ENCODE data around the gene CRACR2A. TPM values are rescaled to one million over a fixed set of nuclear protein-coding genes. Genes with fewer than 3 reads are reported as not detected.

CRACR2A gene
- total and polyA plus RNA-seq, 10 of the 15 experiments (the other 5 are each of a cell fraction or from before 2014, with no cell fraction given), result 2.1 to 18.0 (median 13.2) TPM

DNA sequence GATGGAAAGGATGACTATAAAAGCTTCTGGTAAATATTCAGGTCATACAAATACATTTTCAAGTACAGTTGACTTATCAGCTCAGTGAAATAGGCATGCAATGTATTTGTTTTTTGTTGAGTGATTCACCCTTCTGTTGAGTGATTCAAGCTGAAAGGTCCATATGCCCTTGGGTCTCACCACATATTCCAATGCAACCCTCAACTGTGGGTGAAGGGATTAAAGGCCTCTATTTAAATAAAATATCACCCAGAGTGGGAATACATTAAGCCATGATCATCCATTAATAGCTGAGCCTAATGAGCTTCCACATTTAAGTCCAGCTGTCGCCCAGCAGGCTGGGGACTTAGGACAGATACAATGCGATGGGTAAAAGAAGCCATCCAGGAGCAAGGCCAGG lies 120.2 kb downstream of the CRACR2A start:
- ChIA-PET POLR2A (no interaction called here), RAD21 (ENCODE audit: unreplicated experiment) (no interaction called here), SMC1A (ENCODE audit: uncharacterized antibody, unreplicated experiment) (interaction anchor here (0.8 kb wide), 1 partner anchor 10 kb away, joined by 3 read pairs; no protein-coding TSS in a partner anchor), CTCF (no interaction called here)
- FAIRE-seq (no peak), ATAC-seq (no peak), DNase-seq (ENCODE audit: low read depth, low spot score) (no peak)
- intact Hi-C loops (cut with micrococcal nuclease; ENCODE audit: unreplicated experiment) (no loop called here), in situ Hi-C loops (cut with MboI) (no loop called here)
- H3K9me3 ChIP-seq (replicated peaks; ENCODE audit: control insufficient read depth, insufficient read depth, low read length), result no peaks in the 10 kb centered on the region
- no peaks in the 10 kb centered on the region for H3K79me2 ChIP-seq (ENCODE audit: control insufficient read depth, insufficient read depth, low read length)
- H3K4me2 ChIP-seq (ENCODE audit: control insufficient read depth, insufficient read depth), result no peak overlapping the region
- H3K27me3 ChIP-seq (replicated peaks in 1 of 2; ENCODE audit: control insufficient read depth in 2 of 2, insufficient read depth in 2 of 2, low read length in 1 of 2), result no peaks in the 10 kb centered on the region
- H4K20me1 ChIP-seq (ENCODE audit: control insufficient read depth, insufficient read depth), result no peaks in the 10 kb centered on the region
- no peak overlapping the region for H3K4me3 ChIP-seq
- H3K36me3 ChIP-seq (ENCODE audit: control insufficient read depth in 2 of 2, insufficient read depth in 2 of 2, low read length in 1 of 2), result no peaks in the 10 kb centered on the region; a peak in 1 of 4 replicates
- no peak overlapping the region for H3K9ac ChIP-seq (ENCODE audit: control insufficient read depth, insufficient read depth, low read length)
- WGBS (ENCODE audit: insufficient coverage, insufficient replicate concordance, low lambda C conversion rate, missing lambda C conversion rate), result 95% methylated on average over 2 of the region's 2 CpGs
- no peak overlapping the region for H2AFZ ChIP-seq (ENCODE audit: control insufficient read depth, low read depth, low read length)
- no peaks in the 10 kb centered on the region for H3K4me1 ChIP-seq (ENCODE audit: control insufficient read depth, insufficient read depth, low read length)
- H3K27ac ChIP-seq (ENCODE audit: control insufficient read depth, insufficient read depth), result no peak overlapping the region
- BruUV-seq (replicated peaks), result no TSS peak
- TF ChIP-seq, protein P1, sequence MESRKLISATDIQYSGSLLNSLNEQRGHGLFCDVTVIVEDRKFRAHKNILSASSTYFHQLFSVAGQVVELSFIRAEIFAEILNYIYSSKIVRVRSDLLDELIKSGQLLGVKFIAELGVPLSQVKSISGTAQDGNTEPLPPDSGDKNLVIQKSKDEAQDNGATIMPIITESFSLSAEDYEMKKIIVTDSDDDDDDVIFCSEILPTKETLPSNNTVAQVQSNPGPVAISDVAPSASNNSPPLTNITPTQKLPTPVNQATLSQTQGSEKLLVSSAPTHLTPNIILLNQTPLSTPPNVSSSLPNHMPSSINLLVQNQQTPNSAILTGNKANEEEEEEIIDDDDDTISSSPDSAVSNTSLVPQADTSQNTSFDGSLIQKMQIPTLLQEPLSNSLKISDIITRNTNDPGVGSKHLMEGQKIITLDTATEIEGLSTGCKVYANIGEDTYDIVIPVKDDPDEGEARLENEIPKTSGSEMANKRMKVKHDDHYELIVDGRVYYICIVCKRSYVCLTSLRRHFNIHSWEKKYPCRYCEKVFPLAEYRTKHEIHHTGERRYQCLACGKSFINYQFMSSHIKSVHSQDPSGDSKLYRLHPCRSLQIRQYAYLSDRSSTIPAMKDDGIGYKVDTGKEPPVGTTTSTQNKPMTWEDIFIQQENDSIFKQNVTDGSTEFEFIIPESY (IDR thresholded peaks at IDR 0.05), result no peak
- TF ChIP-seq, protein P2, sequence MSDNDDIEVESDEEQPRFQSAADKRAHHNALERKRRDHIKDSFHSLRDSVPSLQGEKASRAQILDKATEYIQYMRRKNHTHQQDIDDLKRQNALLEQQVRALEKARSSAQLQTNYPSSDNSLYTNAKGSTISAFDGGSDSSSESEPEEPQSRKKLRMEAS (IDR thresholded peaks at IDR 0.05; ENCODE audit: low read depth, low read length), result no peak
- TF ChIP-seq, protein P3, sequence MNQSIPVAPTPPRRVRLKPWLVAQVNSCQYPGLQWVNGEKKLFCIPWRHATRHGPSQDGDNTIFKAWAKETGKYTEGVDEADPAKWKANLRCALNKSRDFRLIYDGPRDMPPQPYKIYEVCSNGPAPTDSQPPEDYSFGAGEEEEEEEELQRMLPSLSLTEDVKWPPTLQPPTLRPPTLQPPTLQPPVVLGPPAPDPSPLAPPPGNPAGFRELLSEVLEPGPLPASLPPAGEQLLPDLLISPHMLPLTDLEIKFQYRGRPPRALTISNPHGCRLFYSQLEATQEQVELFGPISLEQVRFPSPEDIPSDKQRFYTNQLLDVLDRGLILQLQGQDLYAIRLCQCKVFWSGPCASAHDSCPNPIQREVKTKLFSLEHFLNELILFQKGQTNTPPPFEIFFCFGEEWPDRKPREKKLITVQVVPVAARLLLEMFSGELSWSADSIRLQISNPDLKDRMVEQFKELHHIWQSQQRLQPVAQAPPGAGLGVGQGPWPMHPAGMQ (IDR thresholded peaks at IDR 0.05; ENCODE audit: borderline replicate concordance), result no peak
- TF ChIP-seq RBBP5 (conservative IDR thresholded peaks at IDR 0.05) (no peak), IRF4 (IDR thresholded peaks at IDR 0.05; ENCODE audit: low read depth, low read length) (no peak), DPF2 (IDR thresholded peaks at IDR 0.05) (no peak), CEBPB (IDR thresholded peaks at IDR 0.05; ENCODE audit: borderline replicate concordance in 1 of 2, low read depth in 2 of 2, low read length in 2 of 2) (no peak), SUPT20H (IDR thresholded peaks at IDR 0.05; ENCODE audit: borderline replicate concordance, control insufficient read depth, low read depth, low read length) (no peak)
- TF ChIP-seq, protein P4, sequence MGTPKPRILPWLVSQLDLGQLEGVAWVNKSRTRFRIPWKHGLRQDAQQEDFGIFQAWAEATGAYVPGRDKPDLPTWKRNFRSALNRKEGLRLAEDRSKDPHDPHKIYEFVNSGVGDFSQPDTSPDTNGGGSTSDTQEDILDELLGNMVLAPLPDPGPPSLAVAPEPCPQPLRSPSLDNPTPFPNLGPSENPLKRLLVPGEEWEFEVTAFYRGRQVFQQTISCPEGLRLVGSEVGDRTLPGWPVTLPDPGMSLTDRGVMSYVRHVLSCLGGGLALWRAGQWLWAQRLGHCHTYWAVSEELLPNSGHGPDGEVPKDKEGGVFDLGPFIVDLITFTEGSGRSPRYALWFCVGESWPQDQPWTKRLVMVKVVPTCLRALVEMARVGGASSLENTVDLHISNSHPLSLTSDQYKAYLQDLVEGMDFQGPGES (IDR thresholded peaks at IDR 0.05), result no peak
- TF ChIP-seq, protein P5, sequence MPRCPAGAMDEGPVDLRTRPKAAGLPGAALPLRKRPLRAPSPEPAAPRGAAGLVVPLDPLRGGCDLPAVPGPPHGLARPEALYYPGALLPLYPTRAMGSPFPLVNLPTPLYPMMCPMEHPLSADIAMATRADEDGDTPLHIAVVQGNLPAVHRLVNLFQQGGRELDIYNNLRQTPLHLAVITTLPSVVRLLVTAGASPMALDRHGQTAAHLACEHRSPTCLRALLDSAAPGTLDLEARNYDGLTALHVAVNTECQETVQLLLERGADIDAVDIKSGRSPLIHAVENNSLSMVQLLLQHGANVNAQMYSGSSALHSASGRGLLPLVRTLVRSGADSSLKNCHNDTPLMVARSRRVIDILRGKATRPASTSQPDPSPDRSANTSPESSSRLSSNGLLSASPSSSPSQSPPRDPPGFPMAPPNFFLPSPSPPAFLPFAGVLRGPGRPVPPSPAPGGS (IDR thresholded peaks at IDR 0.05; ENCODE audit: borderline replicate concordance, insufficient read depth, low read depth, low read length, poor library complexity, severe bottlenecking), result no peak
- TF ChIP-seq, protein P6, sequence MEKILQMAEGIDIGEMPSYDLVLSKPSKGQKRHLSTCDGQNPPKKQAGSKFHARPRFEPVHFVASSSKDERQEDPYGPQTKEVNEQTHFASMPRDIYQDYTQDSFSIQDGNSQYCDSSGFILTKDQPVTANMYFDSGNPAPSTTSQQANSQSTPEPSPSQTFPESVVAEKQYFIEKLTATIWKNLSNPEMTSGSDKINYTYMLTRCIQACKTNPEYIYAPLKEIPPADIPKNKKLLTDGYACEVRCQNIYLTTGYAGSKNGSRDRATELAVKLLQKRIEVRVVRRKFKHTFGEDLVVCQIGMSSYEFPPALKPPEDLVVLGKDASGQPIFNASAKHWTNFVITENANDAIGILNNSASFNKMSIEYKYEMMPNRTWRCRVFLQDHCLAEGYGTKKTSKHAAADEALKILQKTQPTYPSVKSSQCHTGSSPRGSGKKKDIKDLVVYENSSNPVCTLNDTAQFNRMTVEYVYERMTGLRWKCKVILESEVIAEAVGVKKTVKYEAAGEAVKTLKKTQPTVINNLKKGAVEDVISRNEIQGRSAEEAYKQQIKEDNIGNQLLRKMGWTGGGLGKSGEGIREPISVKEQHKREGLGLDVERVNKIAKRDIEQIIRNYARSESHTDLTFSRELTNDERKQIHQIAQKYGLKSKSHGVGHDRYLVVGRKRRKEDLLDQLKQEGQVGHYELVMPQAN (conservative IDR thresholded peaks at IDR 0.05), result no peak

All from GM12878 (cell line).